GM12878 (cell line): ENCODE data around the gene DNAJB8. TPM values are rescaled to one million over a fixed set of nuclear protein-coding genes. Genes with fewer than 3 reads are reported as not detected.

Experiments used
- ATAC-seq: fragments of 200-7000 bp; cut with Tn5 transposase; 3 replicates; pipeline ENCODE4 v1.9.1; 2020; ENCODE audit warnings: mild to moderate bottlenecking, moderate library complexity
- BruUV-seq: library from RNA; stranded (reverse); fragments of 400-500 nt; replicated peaks from 2 replicates; lab custom pipeline; 2021; lab: Mats Ljungman, UMichigan
- CTCF ChIA-PET: fragments of 300-600 bp; sonication (Branson Sonifier 250); formaldehyde crosslinking; extraction: SDS; loops from one replicate; lab custom pipeline; 2021; ENCODE audit warnings: inconsistent platforms; lab: Yijun Ruan, JAX
- POLR2A ChIA-PET: fragments of 350-600 bp; formaldehyde crosslinking; extraction: SDS; loops from one replicate; lab custom pipeline; 2021; ENCODE audit warnings: inconsistent platforms; lab: Charles Lee
- RAD21 ChIA-PET: fragments of 300-600 bp; sonication (Branson Sonifier 250); formaldehyde crosslinking; loops from one replicate; lab custom pipeline; 2023; ENCODE audit warnings: antibody characterized with exemption; ENCODE audit not compliant: unreplicated experiment; lab: Charles Lee
- SMC1A ChIA-PET: fragments of 300-600 bp; sonication (Branson Sonifier 250); formaldehyde crosslinking; loops from one replicate; lab custom pipeline; 2023; ENCODE audit not compliant: unreplicated experiment, uncharacterized antibody; lab: Charles Lee
- DNase-seq: peaks from one replicate; pipeline ENCODE4 v3.0.0-alpha.2; 2011; ENCODE audit warnings: low read depth, low spot score
- FAIRE-seq: peaks from 3 replicates; lab custom pipeline; 2011; peaks lifted over from hg19 to GRCh38; lab: Jason Lieb, UNC
- H2AFZ ChIP-seq: 2 replicates; pipeline ENCODE4 v1.6.0; 2011; ENCODE audit warnings: low read depth, low read length, control low read depth; ENCODE audit not compliant: control insufficient read depth
- H3K27ac ChIP-seq: 2 replicates; pipeline ENCODE4 v1.5.1; 2011; ENCODE audit warnings: control low read depth; ENCODE audit not compliant: control insufficient read depth, insufficient read depth
- H3K27me3 ChIP-seq, 2 experiments: replicated peaks in 1 of 2; 2 replicates each; pipeline versions ENCODE4 v1.6.0 to v1.6.1; 2011; ENCODE audit warnings: low read length in 1 of 2; ENCODE audit not compliant: control insufficient read depth in 2 of 2, insufficient read depth in 2 of 2
- H3K36me3 ChIP-seq, 2 experiments: 2 replicates each; pipeline ENCODE4 v1.5.1; 2011; ENCODE audit warnings: low read length in 1 of 2; ENCODE audit not compliant: control insufficient read depth in 2 of 2, insufficient read depth in 2 of 2
- H3K4me1 ChIP-seq: 2 replicates; pipeline ENCODE4 v1.6.1; 2011; ENCODE audit warnings: mild to moderate bottlenecking, low read length, moderate library complexity, mixed read lengths; ENCODE audit not compliant: control insufficient read depth, insufficient read depth
- H3K4me2 ChIP-seq: 2 replicates; pipeline ENCODE4 v1.6.0; 2011; ENCODE audit warnings: control low read depth; ENCODE audit not compliant: control insufficient read depth, insufficient read depth
- H3K4me3 ChIP-seq: fragments of 200-600 bp; sonication (generic); 2 replicates; pipeline ENCODE4 v1.5.1; 2016
- H3K79me2 ChIP-seq: 2 replicates; pipeline ENCODE4 v1.6.0; 2011; ENCODE audit warnings: low read length; ENCODE audit not compliant: control insufficient read depth, insufficient read depth
- H3K9ac ChIP-seq: 2 replicates; pipeline ENCODE4 v1.8.0; 2011; ENCODE audit warnings: low read length, control low read depth, mixed read lengths; ENCODE audit not compliant: control insufficient read depth, insufficient read depth
- H3K9me3 ChIP-seq: replicated peaks from 3 replicates; pipeline ENCODE4 v1.5.1; 2011; ENCODE audit warnings: mild to moderate bottlenecking, low read length; ENCODE audit not compliant: control insufficient read depth, insufficient read depth
- H4K20me1 ChIP-seq: 2 replicates; pipeline ENCODE4 v1.6.0; 2011; ENCODE audit not compliant: control insufficient read depth, insufficient read depth
- ASH2L ChIP-seq: fragments of 300-600, 200-600 bp; sonication (generic); IDR thresholded peaks from 2 replicates; pipeline ENCODE4 v1.6.1; 2017; ENCODE audit warnings: low read depth, mild to moderate bottlenecking, borderline replicate concordance
- ATF7 ChIP-seq: fragments of 450-650 bp; IDR thresholded peaks from 2 replicates; pipeline ENCODE4 v1.6.1; 2016; ENCODE audit warnings: low read depth, mild to moderate bottlenecking
- BCL11A ChIP-seq: IDR thresholded peaks from 2 replicates; pipeline ENCODE4 v1.6.1; 2011; ENCODE audit warnings: low read depth, low read length
- CHD2 ChIP-seq: IDR thresholded peaks from 2 replicates; pipeline ENCODE4 v1.6.1; 2011; ENCODE audit warnings: low read depth, low read length, improper control_type of control experiment, borderline replicate concordance
- FOS ChIP-seq: IDR thresholded peaks from 3 replicates; pipeline ENCODE4 v1.6.1; 2011; ENCODE audit warnings: borderline replicate concordance; ENCODE audit not compliant: insufficient read length; ENCODE audit errors: extremely low read depth
- HDGF ChIP-seq: fragments of 450-650 bp; IDR thresholded peaks from 2 replicates; pipeline ENCODE4 v1.6.1; 2016; ENCODE audit warnings: antibody characterized with exemption
- PAX8 ChIP-seq: fragments of 450-650 bp; IDR thresholded peaks from 2 replicates; pipeline ENCODE4 v1.6.1; 2017; ENCODE audit warnings: mild to moderate bottlenecking, moderate library complexity
- POLR2A ChIP-seq: IDR thresholded peaks from 2 replicates; pipeline ENCODE4 v1.6.1; 2011; ENCODE audit warnings: low read depth, mild to moderate bottlenecking, low read length
- POU2F2 ChIP-seq: IDR thresholded peaks from 3 replicates; pipeline ENCODE4 v1.6.1; 2011; ENCODE audit warnings: low read depth, mild to moderate bottlenecking, low read length, borderline replicate concordance
- RELA ChIP-seq: fragments of 450-650 bp; IDR thresholded peaks from 2 replicates; pipeline ENCODE4 v1.8.0; 2014; ENCODE audit warnings: borderline replicate concordance; ENCODE audit not compliant: partially characterized antibody
- SMAD1 ChIP-seq: fragments of 450-650 bp; IDR thresholded peaks from 2 replicates; pipeline ENCODE4 v1.6.1; 2018; ENCODE audit warnings: mild to moderate bottlenecking, low read depth; ENCODE audit not compliant: partially characterized antibody
- SMAD5 ChIP-seq: IDR thresholded peaks from 2 replicates; pipeline ENCODE4 v1.6.1; 2016; ENCODE audit warnings: antibody characterized with exemption, low read depth
- SUZ12 ChIP-seq: fragments of 200-600 bp; sonication (generic); IDR thresholded peaks from one replicate; pipeline ENCODE4 v1.6.1; 2018; ENCODE audit warnings: antibody characterized with exemption, mild to moderate bottlenecking; ENCODE audit not compliant: unreplicated experiment
- ZNF274 ChIP-seq: IDR thresholded peaks from one replicate; pipeline ENCODE4 v1.8.0; 2011; ENCODE audit not compliant: insufficient read length, insufficient read depth
- WGBS: methylation state at CpG from one replicate; pipeline ENCODE4 v1.1.6; 2016; ENCODE audit warnings: low lambda C conversion rate; ENCODE audit not compliant: insufficient replicate concordance, insufficient coverage; ENCODE audit errors: missing lambda C conversion rate; 5-methylcytosine and 5-hydroxymethylcytosine counted together
- in situ Hi-C: fragments of 300-500 bp; cut with MboI; formaldehyde crosslinking; loops from 9 replicates; pipeline ENCODE4 v1.14.3; 2018; ENCODE audit warnings: mixed read lengths
- intact Hi-C: fragments of 100-400 bp; cut with micrococcal nuclease; formaldehyde crosslinking; loops from one replicate; pipeline ENCODE4 v1.14.2; 2022; ENCODE audit not compliant: unreplicated experiment
- polyA plus RNA-seq, 11 experiments: library from polyadenylated mRNA; depleted of rRNA in 4 of 11; unstranded in 6 of 11; stranded (reverse) in 5 of 11; fragments of >200 nt; fragmentation: Nextera tagmentation in 4 of 11; fragmentation: Illumina TruSeq in 1 of 11; extraction: Ambion mirVana in 4 of 11; extraction: Trizol in 1 of 11; gene quantifications; 1 replicate in 1 of 11; 2 replicates in 10 of 11; pipeline versions ENCODE4 v1.2.1 to v1.2.3, GENCODE V29; 2011 to 2016; ENCODE audit warnings: inconsistent platforms in 2 of 11, missing spikeins in 2 of 11, low read depth in 1 of 11
- total RNA-seq, 4 experiments: library from RNA; depleted of rRNA in 3 of 4; stranded (reverse); fragments of >200 nt in 3 of 4; fragmentation: Illumina TruSeq in 1 of 4; extraction: Trizol in 1 of 4; gene quantifications; 2 replicates each; pipeline versions ENCODE4 v1.2.1 to v1.2.3, GENCODE V29; 2013 to 2021
- TF ChIP-seq, protein P1 (sequence below): fragments of 450-650 bp; formaldehyde crosslinking; IDR thresholded peaks from 2 replicates; pipeline ENCODE4 v1.5.0; 2022; ENCODE audit warnings: mild to moderate bottlenecking, missing genetic modification characterization
- TF ChIP-seq, protein P2 (sequence below), 3 experiments: IDR thresholded peaks in 2 of 3; conservative IDR thresholded peaks in 1 of 3; 2 replicates each; pipeline ENCODE4 v1.5.1; 2011; ENCODE audit warnings: low read depth in 3 of 3, low read length in 3 of 3, mild to moderate bottlenecking in 3 of 3, control low read depth in 2 of 3, moderate library complexity in 2 of 3, inconsistent platforms in 1 of 3, mixed read lengths in 1 of 3; ENCODE audit not compliant: control insufficient read depth in 2 of 3, insufficient read depth in 1 of 3; ENCODE audit errors: extremely low read depth in 1 of 3
- TF ChIP-seq, protein P3 (sequence below): fragments of 450-650 bp; IDR thresholded peaks from 2 replicates; pipeline ENCODE4 v1.6.1; 2017; ENCODE audit warnings: low read depth, mild to moderate bottlenecking, moderate library complexity
- TF ChIP-seq, protein P4 (sequence below): IDR thresholded peaks from 2 replicates; pipeline ENCODE4 v1.6.1; 2012; ENCODE audit warnings: low read depth, low read length, improper control_type of control experiment

Gene DNAJB8
- total and polyA plus RNA-seq, 10 of the 15 experiments (the other 5 are each of a cell fraction or from before 2014, with no cell fraction given): not detected

DNA sequence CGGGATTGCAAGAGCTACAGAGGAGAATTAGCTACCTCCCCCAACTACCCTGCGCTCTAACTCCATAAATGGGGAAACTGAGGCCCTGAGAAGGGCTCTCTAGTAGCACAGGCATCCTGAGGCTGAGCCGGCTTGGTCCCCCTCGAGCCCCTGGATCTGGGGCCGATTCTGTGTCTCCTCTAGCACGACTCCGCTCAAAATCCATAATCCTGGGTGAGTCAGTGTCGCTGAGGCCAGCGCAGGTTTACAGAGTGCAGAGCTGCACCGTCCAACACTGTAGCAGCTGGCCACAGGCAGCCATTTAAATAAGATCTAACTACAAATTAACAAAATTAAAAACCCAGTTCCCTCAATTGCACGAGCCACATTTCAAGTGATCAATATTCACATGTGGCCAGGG lies 15.5 kb upstream of the DNAJB8 start:
- no peak overlapping the region for H2AFZ ChIP-seq
- ATAC-seq: no peak
- ChIA-PET RAD21 (no interaction called here), POLR2A (no interaction called here), CTCF (no interaction called here), SMC1A (no interaction called here)
- H3K4me3 ChIP-seq: no peak overlapping the region
- no peak for DNase-seq
- H3K9me3 ChIP-seq: no peaks in the 10 kb centered on the region
- H3K36me3 ChIP-seq: no peaks in the 10 kb centered on the region
- no peak for FAIRE-seq
- WGBS: 45% methylated on average over 11 of the region's 11 CpGs
- H3K4me2 ChIP-seq: no peak overlapping the region
- H3K4me1 ChIP-seq: no peaks in the 10 kb centered on the region
- no peaks in the 10 kb centered on the region for H4K20me1 ChIP-seq
- H3K79me2 ChIP-seq: no peaks in the 10 kb centered on the region
- TF ChIP-seq SMAD5: no peak
- TF ChIP-seq FOS: no peak
- TF ChIP-seq, protein P1, sequence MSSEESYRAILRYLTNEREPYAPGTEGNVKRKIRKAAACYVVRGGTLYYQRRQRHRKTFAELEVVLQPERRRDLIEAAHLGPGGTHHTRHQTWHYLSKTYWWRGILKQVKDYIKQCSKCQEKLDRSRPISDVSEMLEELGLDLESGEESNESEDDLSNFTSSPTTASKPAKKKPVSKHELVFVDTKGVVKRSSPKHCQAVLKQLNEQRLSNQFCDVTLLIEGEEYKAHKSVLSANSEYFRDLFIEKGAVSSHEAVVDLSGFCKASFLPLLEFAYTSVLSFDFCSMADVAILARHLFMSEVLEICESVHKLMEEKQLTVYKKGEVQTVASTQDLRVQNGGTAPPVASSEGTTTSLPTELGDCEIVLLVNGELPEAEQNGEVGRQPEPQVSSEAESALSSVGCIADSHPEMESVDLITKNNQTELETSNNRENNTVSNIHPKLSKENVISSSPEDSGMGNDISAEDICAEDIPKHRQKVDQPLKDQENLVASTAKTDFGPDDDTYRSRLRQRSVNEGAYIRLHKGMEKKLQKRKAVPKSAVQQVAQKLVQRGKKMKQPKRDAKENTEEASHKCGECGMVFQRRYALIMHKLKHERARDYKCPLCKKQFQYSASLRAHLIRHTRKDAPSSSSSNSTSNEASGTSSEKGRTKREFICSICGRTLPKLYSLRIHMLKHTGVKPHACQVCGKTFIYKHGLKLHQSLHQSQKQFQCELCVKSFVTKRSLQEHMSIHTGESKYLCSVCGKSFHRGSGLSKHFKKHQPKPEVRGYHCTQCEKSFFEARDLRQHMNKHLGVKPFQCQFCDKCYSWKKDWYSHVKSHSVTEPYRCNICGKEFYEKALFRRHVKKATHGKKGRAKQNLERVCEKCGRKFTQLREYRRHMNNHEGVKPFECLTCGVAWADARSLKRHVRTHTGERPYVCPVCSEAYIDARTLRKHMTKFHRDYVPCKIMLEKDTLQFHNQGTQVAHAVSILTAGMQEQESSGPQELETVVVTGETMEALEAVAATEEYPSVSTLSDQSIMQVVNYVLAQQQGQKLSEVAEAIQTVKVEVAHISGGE (CRISPR knock-in tag): no peak
- TF ChIP-seq, protein P2, sequence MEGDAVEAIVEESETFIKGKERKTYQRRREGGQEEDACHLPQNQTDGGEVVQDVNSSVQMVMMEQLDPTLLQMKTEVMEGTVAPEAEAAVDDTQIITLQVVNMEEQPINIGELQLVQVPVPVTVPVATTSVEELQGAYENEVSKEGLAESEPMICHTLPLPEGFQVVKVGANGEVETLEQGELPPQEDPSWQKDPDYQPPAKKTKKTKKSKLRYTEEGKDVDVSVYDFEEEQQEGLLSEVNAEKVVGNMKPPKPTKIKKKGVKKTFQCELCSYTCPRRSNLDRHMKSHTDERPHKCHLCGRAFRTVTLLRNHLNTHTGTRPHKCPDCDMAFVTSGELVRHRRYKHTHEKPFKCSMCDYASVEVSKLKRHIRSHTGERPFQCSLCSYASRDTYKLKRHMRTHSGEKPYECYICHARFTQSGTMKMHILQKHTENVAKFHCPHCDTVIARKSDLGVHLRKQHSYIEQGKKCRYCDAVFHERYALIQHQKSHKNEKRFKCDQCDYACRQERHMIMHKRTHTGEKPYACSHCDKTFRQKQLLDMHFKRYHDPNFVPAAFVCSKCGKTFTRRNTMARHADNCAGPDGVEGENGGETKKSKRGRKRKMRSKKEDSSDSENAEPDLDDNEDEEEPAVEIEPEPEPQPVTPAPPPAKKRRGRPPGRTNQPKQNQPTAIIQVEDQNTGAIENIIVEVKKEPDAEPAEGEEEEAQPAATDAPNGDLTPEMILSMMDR (IDR thresholded peaks at IDR 0.05 in 2 of 3, conservative IDR thresholded peaks at IDR 0.05 in 1 of 3; ENCODE audit: control insufficient read depth in 2 of 3, extremely low read depth in 1 of 3, insufficient read depth in 1 of 3, low read depth in 3 of 3, low read length in 3 of 3): no peak
- no peak for TF ChIP-seq RELA
- no peak for TF ChIP-seq CHD2
- TF ChIP-seq, protein P3, sequence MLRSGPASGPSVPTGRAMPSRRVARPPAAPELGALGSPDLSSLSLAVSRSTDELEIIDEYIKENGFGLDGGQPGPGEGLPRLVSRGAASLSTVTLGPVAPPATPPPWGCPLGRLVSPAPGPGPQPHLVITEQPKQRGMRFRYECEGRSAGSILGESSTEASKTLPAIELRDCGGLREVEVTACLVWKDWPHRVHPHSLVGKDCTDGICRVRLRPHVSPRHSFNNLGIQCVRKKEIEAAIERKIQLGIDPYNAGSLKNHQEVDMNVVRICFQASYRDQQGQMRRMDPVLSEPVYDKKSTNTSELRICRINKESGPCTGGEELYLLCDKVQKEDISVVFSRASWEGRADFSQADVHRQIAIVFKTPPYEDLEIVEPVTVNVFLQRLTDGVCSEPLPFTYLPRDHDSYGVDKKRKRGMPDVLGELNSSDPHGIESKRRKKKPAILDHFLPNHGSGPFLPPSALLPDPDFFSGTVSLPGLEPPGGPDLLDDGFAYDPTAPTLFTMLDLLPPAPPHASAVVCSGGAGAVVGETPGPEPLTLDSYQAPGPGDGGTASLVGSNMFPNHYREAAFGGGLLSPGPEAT: no peak
- TF ChIP-seq, protein P4, sequence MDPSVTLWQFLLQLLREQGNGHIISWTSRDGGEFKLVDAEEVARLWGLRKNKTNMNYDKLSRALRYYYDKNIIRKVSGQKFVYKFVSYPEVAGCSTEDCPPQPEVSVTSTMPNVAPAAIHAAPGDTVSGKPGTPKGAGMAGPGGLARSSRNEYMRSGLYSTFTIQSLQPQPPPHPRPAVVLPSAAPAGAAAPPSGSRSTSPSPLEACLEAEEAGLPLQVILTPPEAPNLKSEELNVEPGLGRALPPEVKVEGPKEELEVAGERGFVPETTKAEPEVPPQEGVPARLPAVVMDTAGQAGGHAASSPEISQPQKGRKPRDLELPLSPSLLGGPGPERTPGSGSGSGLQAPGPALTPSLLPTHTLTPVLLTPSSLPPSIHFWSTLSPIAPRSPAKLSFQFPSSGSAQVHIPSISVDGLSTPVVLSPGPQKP: no peak
- TF ChIP-seq PAX8: no peak
- TF ChIP-seq ZNF274: no peak
- TF ChIP-seq ATF7: no peak
- TF ChIP-seq POLR2A: no peak
- no peak for TF ChIP-seq ASH2L
- no peak for TF ChIP-seq POU2F2
- no peak for TF ChIP-seq HDGF
- TF ChIP-seq BCL11A: no peak
- TF ChIP-seq SUZ12: no peak
- no peak for TF ChIP-seq SMAD1
- no TSS peak for BruUV-seq
- intact Hi-C loops (no loop called here), in situ Hi-C loops (no loop called here)
- H3K9ac ChIP-seq: no peak overlapping the region
- no peak overlapping the region for H3K27ac ChIP-seq
- H3K27me3 ChIP-seq: peaks cover 9 to 15% of the 10 kb centered on the region in 2 experiments
